Osteocyte (in vitro differentiated cells): ENCODE results near the gene LRIF1. TPM values are rescaled to one million over a fixed set of nuclear protein-coding genes. Genes with fewer than 3 reads are reported as not detected.

Experiments used
- DNase-seq: peaks from one replicate; pipeline ENCODE4 v3.0.0; 2021; ENCODE audit warnings: mixed read lengths; ENCODE audit not compliant: unreplicated experiment; ENCODE audit errors: extremely low spot score
- H3K27ac Mint-ChIP-seq: one replicate; pipeline ENCODE4 v1.8.0; 2021; ENCODE audit warnings: mild to moderate bottlenecking, mixed read lengths; ENCODE audit not compliant: unreplicated experiment
- H3K27me3 Mint-ChIP-seq: one replicate; pipeline ENCODE4 v1.8.0; 2021; ENCODE audit warnings: mixed read lengths; ENCODE audit not compliant: unreplicated experiment
- H3K36me3 Mint-ChIP-seq: one replicate; pipeline ENCODE4 v1.8.0; 2021; ENCODE audit warnings: mixed read lengths; ENCODE audit not compliant: unreplicated experiment
- H3K4me1 Mint-ChIP-seq: one replicate; pipeline ENCODE4 v1.8.0; 2021; ENCODE audit warnings: mixed read lengths; ENCODE audit not compliant: unreplicated experiment
- H3K4me3 Mint-ChIP-seq: one replicate; pipeline ENCODE4 v1.8.0; 2021; ENCODE audit warnings: mild to moderate bottlenecking, moderate library complexity, mixed read lengths; ENCODE audit not compliant: unreplicated experiment
- H3K9me3 Mint-ChIP-seq: one replicate; pipeline ENCODE4 v1.8.0; 2021; ENCODE audit warnings: mixed read lengths; ENCODE audit not compliant: unreplicated experiment
- CTCF ChIP-seq: fragments of 200-600 bp; sonication (generic); IDR thresholded peaks from 2 replicates; pipeline ENCODE4 v1.5.0; 2021; ENCODE audit warnings: antibody characterized with exemption, mild to moderate bottlenecking, moderate library complexity
- total RNA-seq: library from RNA; stranded (reverse); gene quantifications from 2 replicates; pipeline ENCODE4 v1.2.1, GENCODE V29; 2021

The LRIF1 gene
- total RNA-seq, 1 donor from 2014 or later: 9.4 TPM

- Mint-ChIP-seq H3K4me3 (no peak overlapping the region), H3K9me3 (no peaks in the 10 kb centered on the region), H3K27me3 (no peaks in the 10 kb centered on the region), H3K27ac (no peak overlapping the region), H3K4me1 (no peaks in the 10 kb centered on the region), H3K36me3 (no peaks in the 10 kb centered on the region)
- DNase-seq: no peak
- TF ChIP-seq CTCF: no peak
Observed at GRCh38 chr1:110903853-110904500, 59.7 kb downstream of the LRIF1 start.

GRCh38 chr1:110902820-110903463, 60.8 kb downstream of the LRIF1 start:
- H3K36me3 Mint-ChIP-seq: no peaks in the 10 kb centered on the region
- DNase-seq: no peak
- no peak overlapping the region for H3K4me3 Mint-ChIP-seq
- no peaks in the 10 kb centered on the region for H3K4me1 Mint-ChIP-seq
- no peaks in the 10 kb centered on the region for H3K27me3 Mint-ChIP-seq
- H3K9me3 Mint-ChIP-seq: no peaks in the 10 kb centered on the region
- TF ChIP-seq CTCF: no peak
- no peak overlapping the region for H3K27ac Mint-ChIP-seq

GRCh38 chr1:110899458-110899843, 64.3 kb downstream of the LRIF1 start:
- no peaks in the 10 kb centered on the region for H3K27me3 Mint-ChIP-seq
- H3K27ac Mint-ChIP-seq: no peak overlapping the region
- no peak overlapping the region for H3K4me3 Mint-ChIP-seq
- no peaks in the 10 kb centered on the region for H3K36me3 Mint-ChIP-seq
- TF ChIP-seq CTCF: no peak
- no peaks in the 10 kb centered on the region for H3K9me3 Mint-ChIP-seq
- no peak for DNase-seq
- H3K4me1 Mint-ChIP-seq: no peaks in the 10 kb centered on the region

- H3K4me3 Mint-ChIP-seq: no peak overlapping the region
- H3K27ac Mint-ChIP-seq: no peak overlapping the region
- no peaks in the 10 kb centered on the region for H3K4me1 Mint-ChIP-seq
- no peak for DNase-seq
- H3K36me3 Mint-ChIP-seq: no peaks in the 10 kb centered on the region
- no peak for TF ChIP-seq CTCF
- no peaks in the 10 kb centered on the region for H3K27me3 Mint-ChIP-seq
- no peaks in the 10 kb centered on the region for H3K9me3 Mint-ChIP-seq
Observed at GRCh38 chr1:110898734-110899457, 64.8 kb downstream of the LRIF1 start.

GRCh38 chr1:110897681-110898080, 66.0 kb downstream of the LRIF1 start:
- no peak overlapping the region for H3K27ac Mint-ChIP-seq
- no peaks in the 10 kb centered on the region for H3K36me3 Mint-ChIP-seq
- DNase-seq: no peak
- TF ChIP-seq CTCF: no peak
- no peak overlapping the region for H3K4me3 Mint-ChIP-seq
- no peaks in the 10 kb centered on the region for H3K27me3 Mint-ChIP-seq
- H3K9me3 Mint-ChIP-seq: no peaks in the 10 kb centered on the region
- no peaks in the 10 kb centered on the region for H3K4me1 Mint-ChIP-seq
